ENCODE results near the gene URM1. TPM values are rescaled to one million over a fixed set of nuclear protein-coding genes. Genes with fewer than 3 reads are reported as not detected.

The URM1 gene
- total RNA-seq, 1 donor, result 35.1 TPM

DNA sequence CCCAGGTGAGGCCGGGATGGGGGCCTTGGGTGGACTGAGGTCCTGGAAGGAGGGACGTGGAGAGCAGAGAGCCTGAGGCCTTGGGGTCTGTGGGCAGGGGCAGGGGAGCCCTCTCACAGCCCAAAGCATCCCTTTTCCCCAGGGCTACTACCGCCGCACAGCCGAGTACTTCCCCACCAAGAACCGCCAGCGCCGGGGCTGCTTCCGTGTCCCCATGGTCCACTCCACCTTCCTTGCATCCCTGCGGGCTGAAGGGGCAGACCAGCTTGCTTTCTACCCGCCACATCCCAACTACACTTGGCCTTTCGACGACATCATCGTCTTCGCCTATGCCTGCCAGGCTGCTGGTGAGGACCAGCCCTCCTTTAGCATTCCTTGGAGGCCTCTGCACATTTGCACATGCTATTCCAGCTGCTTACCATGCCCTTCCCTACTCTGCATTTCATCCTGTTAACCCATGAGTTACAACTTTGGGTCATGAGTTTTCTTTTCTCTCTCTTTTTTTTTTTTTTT, 53.1 kb downstream of the URM1 start:
- TF ChIP-seq, protein P1, sequence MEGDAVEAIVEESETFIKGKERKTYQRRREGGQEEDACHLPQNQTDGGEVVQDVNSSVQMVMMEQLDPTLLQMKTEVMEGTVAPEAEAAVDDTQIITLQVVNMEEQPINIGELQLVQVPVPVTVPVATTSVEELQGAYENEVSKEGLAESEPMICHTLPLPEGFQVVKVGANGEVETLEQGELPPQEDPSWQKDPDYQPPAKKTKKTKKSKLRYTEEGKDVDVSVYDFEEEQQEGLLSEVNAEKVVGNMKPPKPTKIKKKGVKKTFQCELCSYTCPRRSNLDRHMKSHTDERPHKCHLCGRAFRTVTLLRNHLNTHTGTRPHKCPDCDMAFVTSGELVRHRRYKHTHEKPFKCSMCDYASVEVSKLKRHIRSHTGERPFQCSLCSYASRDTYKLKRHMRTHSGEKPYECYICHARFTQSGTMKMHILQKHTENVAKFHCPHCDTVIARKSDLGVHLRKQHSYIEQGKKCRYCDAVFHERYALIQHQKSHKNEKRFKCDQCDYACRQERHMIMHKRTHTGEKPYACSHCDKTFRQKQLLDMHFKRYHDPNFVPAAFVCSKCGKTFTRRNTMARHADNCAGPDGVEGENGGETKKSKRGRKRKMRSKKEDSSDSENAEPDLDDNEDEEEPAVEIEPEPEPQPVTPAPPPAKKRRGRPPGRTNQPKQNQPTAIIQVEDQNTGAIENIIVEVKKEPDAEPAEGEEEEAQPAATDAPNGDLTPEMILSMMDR (IDR thresholded peaks at IDR 0.05; ENCODE audit: extremely low read depth, low read depth, low read length), result no peak
- H3K4me3 ChIP-seq (ENCODE audit: insufficient read depth, low read length), result no peak overlapping the region
- peaks cover 42% of the 10 kb centered on the region for H3K36me3 ChIP-seq (ENCODE audit: insufficient read depth, low read length)

GRCh38 chr9:128428644-128429512, 57.7 kb downstream of the URM1 start:
- Histone ChIP-seq H3K4me1 (ENCODE audit: insufficient read depth, low read length) (no peaks in the 10 kb centered on the region), H3K36me3 (ENCODE audit: insufficient read depth, low read length) (peaks cover 55% of the 10 kb centered on the region), H4K20me1 (ENCODE audit: insufficient read depth, low read length) (peaks cover under 1% of the 10 kb centered on the region), H3K9me3 (ENCODE audit: low read depth, low read length) (no peaks in the 10 kb centered on the region), H3K27ac (ENCODE audit: low read depth, low read length) (no peak overlapping the region), H2AFZ (ENCODE audit: low read length) (no peak overlapping the region), H3K4me2 (ENCODE audit: insufficient read depth, low read length) (no peak overlapping the region), H3K27me3 (ENCODE audit: insufficient read depth, low read length) (no peaks in the 10 kb centered on the region), H3K79me2 (ENCODE audit: insufficient read depth, low read length) (no peaks in the 10 kb centered on the region), H3K4me3 (ENCODE audit: insufficient read depth, low read length) (no peak overlapping the region)
- DNase-seq (ENCODE audit: insufficient read length, low spot score, missing footprints), result peak; percentile 78
- TF ChIP-seq, protein P1 (IDR thresholded peaks at IDR 0.05; ENCODE audit: extremely low read depth, low read depth, low read length), result no peak

More for the DNA sequence above, 53.1 kb downstream of the URM1 start:
- H2AFZ ChIP-seq (ENCODE audit: low read length), result no peak overlapping the region
- H3K4me1 ChIP-seq (ENCODE audit: insufficient read depth, low read length), result peaks cover 20% of the 10 kb centered on the region
- peaks cover 2% of the 10 kb centered on the region for H4K20me1 ChIP-seq (ENCODE audit: insufficient read depth, low read length)
- no peak for DNase-seq (ENCODE audit: insufficient read length, low spot score, missing footprints)
- H3K79me2 ChIP-seq (ENCODE audit: insufficient read depth, low read length), result peaks cover 20% of the 10 kb centered on the region
- H3K27ac ChIP-seq (ENCODE audit: low read depth, low read length), result no peak overlapping the region
- no peak overlapping the region for H3K4me2 ChIP-seq (ENCODE audit: insufficient read depth, low read length)
- H3K9me3 ChIP-seq (ENCODE audit: low read depth, low read length), result no peaks in the 10 kb centered on the region
- H3K27me3 ChIP-seq (ENCODE audit: insufficient read depth, low read length), result no peaks in the 10 kb centered on the region

- H3K9me3 ChIP-seq (ENCODE audit: low read depth, low read length), result no peaks in the 10 kb centered on the region
- no peaks in the 10 kb centered on the region for H3K27me3 ChIP-seq (ENCODE audit: insufficient read depth, low read length)
- H3K79me2 ChIP-seq (ENCODE audit: insufficient read depth, low read length), result no peaks in the 10 kb centered on the region
- no peaks in the 10 kb centered on the region for H3K4me1 ChIP-seq (ENCODE audit: insufficient read depth, low read length)
- H3K4me2 ChIP-seq (ENCODE audit: insufficient read depth, low read length), result no peak overlapping the region
- H3K27ac ChIP-seq (ENCODE audit: low read depth, low read length), result no peak overlapping the region
- no peaks in the 10 kb centered on the region for H4K20me1 ChIP-seq (ENCODE audit: insufficient read depth, low read length)
- H3K4me3 ChIP-seq (ENCODE audit: insufficient read depth, low read length), result no peak overlapping the region
- no peak for DNase-seq (ENCODE audit: insufficient read length, low spot score, missing footprints)
- peaks cover 48% of the 10 kb centered on the region for H3K36me3 ChIP-seq (ENCODE audit: insufficient read depth, low read length)
- H2AFZ ChIP-seq (ENCODE audit: low read length), result no peak overlapping the region
- TF ChIP-seq, protein P1 (IDR thresholded peaks at IDR 0.05; ENCODE audit: extremely low read depth, low read depth, low read length), result no peak
Measured at GRCh38 chr9:128429513-128430086, 58.4 kb downstream of the URM1 start.

- Histone ChIP-seq H3K4me3 (ENCODE audit: insufficient read depth, low read length) (no peak overlapping the region), H3K4me1 (ENCODE audit: insufficient read depth, low read length) (no peaks in the 10 kb centered on the region), H3K79me2 (ENCODE audit: insufficient read depth, low read length) (no peaks in the 10 kb centered on the region), H3K9me3 (ENCODE audit: low read depth, low read length) (no peaks in the 10 kb centered on the region), H3K36me3 (ENCODE audit: insufficient read depth, low read length) (peaks cover 55% of the 10 kb centered on the region), H2AFZ (ENCODE audit: low read length) (no peak overlapping the region), H3K27ac (ENCODE audit: low read depth, low read length) (no peak overlapping the region), H4K20me1 (ENCODE audit: insufficient read depth, low read length) (no peaks in the 10 kb centered on the region), H3K4me2 (ENCODE audit: insufficient read depth, low read length) (no peak overlapping the region), H3K27me3 (ENCODE audit: insufficient read depth, low read length) (no peaks in the 10 kb centered on the region)
- no peak for DNase-seq (ENCODE audit: insufficient read length, low spot score, missing footprints)
- TF ChIP-seq, protein P1 (IDR thresholded peaks at IDR 0.05; ENCODE audit: extremely low read depth, low read depth, low read length), result no peak
Measured at GRCh38 chr9:128431207-128431606, 60.0 kb downstream of the URM1 start.

Data from osteoblast (primary cell).